ENCODE measurements around the gene IFI27L2. TPM values are rescaled to one million over a fixed set of nuclear protein-coding genes. Genes with fewer than 3 reads are reported as not detected.

IFI27L2 gene
- total RNA-seq, 4 donors from 2014 or later = 32.8 to 108 (median 74.6) TPM; not detected in 1

DNA sequence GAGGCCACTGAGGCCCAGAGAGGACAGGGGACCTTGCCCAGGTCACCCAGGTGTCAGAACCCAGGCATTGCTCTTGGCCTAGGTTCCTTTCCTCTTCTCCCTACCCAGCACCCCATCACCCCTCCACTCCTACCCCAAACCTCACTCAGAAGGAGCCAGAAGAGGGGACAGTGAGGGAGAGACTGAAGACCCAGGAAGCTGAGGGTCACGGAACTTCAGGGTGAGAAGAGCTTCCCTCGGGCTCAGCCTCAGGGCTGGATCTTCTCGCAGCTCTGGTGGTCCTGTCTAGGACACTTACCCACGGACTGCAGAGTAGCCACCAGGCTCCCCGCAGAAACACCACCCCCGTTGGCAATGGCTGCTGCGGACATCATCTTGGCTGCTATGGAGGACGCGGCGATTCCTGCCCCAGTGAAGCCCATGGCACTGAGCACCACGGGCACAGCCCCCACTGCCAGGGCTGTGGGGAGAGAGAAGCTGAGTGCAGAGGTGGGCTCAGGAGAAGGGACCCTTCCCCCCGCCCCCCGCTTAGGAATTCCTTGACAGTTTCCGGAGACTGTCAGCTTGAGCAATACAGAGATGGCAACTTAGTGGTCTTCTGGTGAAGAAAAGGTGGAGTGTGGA is 1.1 kb downstream of the IFI27L2 start:
- no peak for TF ChIP-seq POLR2AphosphoS5 (IDR thresholded peaks at IDR 0.05)
- no peak for TF ChIP-seq EP300 (IDR thresholded peaks at IDR 0.05; ENCODE audit: low read depth)
- TF ChIP-seq, protein P1, sequence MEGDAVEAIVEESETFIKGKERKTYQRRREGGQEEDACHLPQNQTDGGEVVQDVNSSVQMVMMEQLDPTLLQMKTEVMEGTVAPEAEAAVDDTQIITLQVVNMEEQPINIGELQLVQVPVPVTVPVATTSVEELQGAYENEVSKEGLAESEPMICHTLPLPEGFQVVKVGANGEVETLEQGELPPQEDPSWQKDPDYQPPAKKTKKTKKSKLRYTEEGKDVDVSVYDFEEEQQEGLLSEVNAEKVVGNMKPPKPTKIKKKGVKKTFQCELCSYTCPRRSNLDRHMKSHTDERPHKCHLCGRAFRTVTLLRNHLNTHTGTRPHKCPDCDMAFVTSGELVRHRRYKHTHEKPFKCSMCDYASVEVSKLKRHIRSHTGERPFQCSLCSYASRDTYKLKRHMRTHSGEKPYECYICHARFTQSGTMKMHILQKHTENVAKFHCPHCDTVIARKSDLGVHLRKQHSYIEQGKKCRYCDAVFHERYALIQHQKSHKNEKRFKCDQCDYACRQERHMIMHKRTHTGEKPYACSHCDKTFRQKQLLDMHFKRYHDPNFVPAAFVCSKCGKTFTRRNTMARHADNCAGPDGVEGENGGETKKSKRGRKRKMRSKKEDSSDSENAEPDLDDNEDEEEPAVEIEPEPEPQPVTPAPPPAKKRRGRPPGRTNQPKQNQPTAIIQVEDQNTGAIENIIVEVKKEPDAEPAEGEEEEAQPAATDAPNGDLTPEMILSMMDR (IDR thresholded peaks at IDR 0.05) = no peak
- TF ChIP-seq POLR2A (IDR thresholded peaks at IDR 0.05) = no peak
- H3K27ac ChIP-seq = peak overlapping the region in 1 of 4 donors; percentile 83
- H3K36me3 ChIP-seq = no peaks in the 10 kb centered on the region
- H3K4me3 ChIP-seq = no peak overlapping the region
- peaks cover 9 to 19% (median 15%) of the 10 kb centered on the region in 4 donors for H3K4me1 ChIP-seq
- in situ Hi-C loops (cut with MboI; ENCODE audit: low pct_ligation_motif_present in 1 of 4, low pct_unique_long_range_greater_than_20kb in 1 of 4, low sequenced_read_pairs in 3 of 4) = no loop called here
- H3K27me3 ChIP-seq = no peaks in the 10 kb centered on the region
- no peak for DNase-seq
- no peaks in the 10 kb centered on the region for H3K9me3 ChIP-seq
- 93% methylated on average over 14 of the region's 14 CpGs; no CpG with 5 or more reads in 1 of the 2 donors for WGBS, 2 donors (ENCODE audit: low coverage in 1 of 2)
- intact Hi-C loops (cut with DNase I; ENCODE audit: low total_unique reads) = no loop called here

DNA sequence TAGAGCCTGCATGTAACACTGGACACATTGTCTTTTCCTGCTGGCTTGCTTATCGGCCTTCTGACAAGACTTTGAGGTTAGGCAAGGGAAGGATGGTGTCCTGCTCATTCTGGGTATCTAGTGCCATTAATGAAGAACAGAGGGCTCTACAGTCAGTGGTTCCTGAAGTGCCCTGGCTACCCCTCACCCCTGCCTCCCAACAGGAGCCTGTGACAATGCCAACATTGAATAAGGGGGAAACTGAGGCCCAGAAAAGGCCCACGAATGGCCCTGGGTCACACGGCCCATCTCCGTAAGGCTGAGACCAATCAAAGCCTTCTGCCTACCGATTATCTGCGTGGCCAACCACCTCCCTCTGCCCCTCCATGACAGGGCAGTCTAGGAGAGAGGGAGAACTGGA is 2.1 kb downstream of the IFI27L2 start:
- no peak for DNase-seq
- Histone ChIP-seq H3K27me3 (no peaks in the 10 kb centered on the region), H3K36me3 (no peaks in the 10 kb centered on the region), H3K27ac (no peak overlapping the region), H3K4me1 (peaks cover 9 to 19% (median 15%) of the 10 kb centered on the region in 4 donors), H3K4me3 (no peak overlapping the region), H3K9me3 (no peaks in the 10 kb centered on the region)
- intact Hi-C loops (cut with DNase I; ENCODE audit: low total_unique reads) (no loop called here), in situ Hi-C loops (cut with MboI; ENCODE audit: low pct_ligation_motif_present in 1 of 4, low pct_unique_long_range_greater_than_20kb in 1 of 4, low sequenced_read_pairs in 3 of 4) (no loop called here)
- WGBS, 2 donors (ENCODE audit: low coverage in 1 of 2) = 89 to 93% methylated on average over 3 to 6 of the region's 6 CpGs
- TF ChIP-seq, protein P1 (IDR thresholded peaks at IDR 0.05) = no peak
- no peak for TF ChIP-seq EP300 (IDR thresholded peaks at IDR 0.05; ENCODE audit: low read depth)
- TF ChIP-seq POLR2AphosphoS5 (IDR thresholded peaks at IDR 0.05) = no peak
- TF ChIP-seq POLR2A (IDR thresholded peaks at IDR 0.05) = no peak

DNA sequence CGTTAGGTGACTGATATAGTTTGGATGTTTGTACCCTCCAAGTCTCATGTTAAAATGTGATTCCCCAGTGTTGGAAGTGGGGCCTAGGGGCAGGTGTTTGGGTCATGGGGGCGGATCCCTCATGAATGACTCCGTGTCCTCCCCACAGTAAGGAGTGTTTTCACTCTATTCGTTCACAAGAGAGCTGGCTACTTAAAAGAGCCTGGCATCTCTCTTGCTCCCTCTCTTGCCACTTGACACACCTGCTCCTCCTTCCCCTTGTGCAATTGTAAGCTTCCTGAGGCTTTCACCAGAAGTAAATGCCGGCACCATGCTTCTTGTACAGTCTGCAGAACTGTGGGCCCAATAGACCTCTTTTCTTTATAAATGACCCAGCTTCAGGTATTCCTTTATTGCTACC is 2.6 kb downstream of the IFI27L2 start:
- 89 to 100% methylated on average over 1 to 5 of the region's 5 CpGs for WGBS, 2 donors (ENCODE audit: low coverage in 1 of 2)
- Histone ChIP-seq H3K36me3 (no peaks in the 10 kb centered on the region), H3K27ac (no peak overlapping the region), H3K9me3 (no peaks in the 10 kb centered on the region), H3K27me3 (no peaks in the 10 kb centered on the region), H3K4me1 (peaks cover 9 to 19% (median 15%) of the 10 kb centered on the region in 4 donors), H3K4me3 (no peak overlapping the region)
- intact Hi-C loops (cut with DNase I; ENCODE audit: low total_unique reads) = no loop called here
- in situ Hi-C loops (cut with MboI; ENCODE audit: low pct_ligation_motif_present in 1 of 4, low pct_unique_long_range_greater_than_20kb in 1 of 4, low sequenced_read_pairs in 3 of 4) = no loop called here
- no peak for TF ChIP-seq POLR2A (IDR thresholded peaks at IDR 0.05)
- no peak for TF ChIP-seq EP300 (IDR thresholded peaks at IDR 0.05; ENCODE audit: low read depth)
- TF ChIP-seq, protein P1 (IDR thresholded peaks at IDR 0.05) = no peak
- TF ChIP-seq POLR2AphosphoS5 (IDR thresholded peaks at IDR 0.05) = no peak
- DNase-seq = no peak

DNA sequence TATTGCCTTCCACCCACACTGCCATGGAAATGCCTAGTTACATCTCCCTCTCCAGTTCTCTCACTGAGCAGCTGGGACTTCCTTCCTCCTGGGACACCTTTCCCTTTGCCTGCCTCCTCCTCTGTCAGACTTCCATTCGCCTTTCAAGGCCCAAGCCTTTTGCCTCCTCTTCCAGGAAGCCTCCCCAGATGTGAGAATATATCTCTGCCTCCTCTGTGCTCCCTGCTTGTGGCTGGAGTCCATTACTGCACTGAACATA is 3.1 kb downstream of the IFI27L2 start:
- no peak for TF ChIP-seq POLR2A (IDR thresholded peaks at IDR 0.05)
- TF ChIP-seq, protein P1 (IDR thresholded peaks at IDR 0.05) = no peak
- TF ChIP-seq POLR2AphosphoS5 (IDR thresholded peaks at IDR 0.05) = no peak
- no peak for TF ChIP-seq EP300 (IDR thresholded peaks at IDR 0.05; ENCODE audit: low read depth)
- peaks cover 9 to 19% (median 15%) of the 10 kb centered on the region in 4 donors for H3K4me1 ChIP-seq
- no peak for DNase-seq
- 95% methylated on average over 1 of the region's 1 CpG; no CpG with 5 or more reads in 1 of the 2 donors for WGBS, 2 donors (ENCODE audit: low coverage in 1 of 2)
- no peaks in the 10 kb centered on the region for H3K36me3 ChIP-seq
- H3K9me3 ChIP-seq = no peaks in the 10 kb centered on the region
- H3K4me3 ChIP-seq = no peak overlapping the region
- no peak overlapping the region for H3K27ac ChIP-seq
- intact Hi-C loops (cut with DNase I; ENCODE audit: low total_unique reads) = no loop called here
- in situ Hi-C loops (cut with MboI; ENCODE audit: low pct_ligation_motif_present in 1 of 4, low pct_unique_long_range_greater_than_20kb in 1 of 4, low sequenced_read_pairs in 3 of 4) = no loop called here
- H3K27me3 ChIP-seq = no peaks in the 10 kb centered on the region

Measured in transverse colon (tissue), 4 donors.